Ishikawa (cell line): ENCODE data around the gene AADACL3.

Source experiments
- CEBPB ChIP-seq: IDR thresholded peaks from 2 replicates; pipeline ENCODE4 v1.6.1; 2012
- EP300 ChIP-seq: IDR thresholded peaks from 2 replicates; pipeline ENCODE4 v1.6.1; 2012; ENCODE audit warnings: borderline replicate concordance
- NFIC ChIP-seq: IDR thresholded peaks from 2 replicates; pipeline ENCODE4 v1.6.1; 2012
- RAD21 ChIP-seq: IDR thresholded peaks from 2 replicates; pipeline ENCODE4 v1.6.1; 2012; ENCODE audit warnings: low read depth
- TEAD4 ChIP-seq: IDR thresholded peaks from 2 replicates; pipeline ENCODE4 v1.6.1; 2012
- USF1 ChIP-seq: IDR thresholded peaks from 2 replicates; pipeline ENCODE4 v1.6.1; 2012
- ZBTB7A ChIP-seq: IDR thresholded peaks from 2 replicates; pipeline ENCODE4 v1.6.1; 2012; ENCODE audit warnings: low read depth

- TF ChIP-seq CEBPB (no peak), RAD21 (no peak), ZBTB7A (no peak), TEAD4 (no peak), NFIC (no peak), USF1 (no peak), EP300 (no peak)
Observed at GRCh38 chr1:12703821-12704451, 12.0 kb upstream of the AADACL3 start.
